Vagina (tissue), 2 donors: ENCODE measurements around the gene ATXN2.
A peak's percentile ranks its signal among the peaks of the same experiment; 100 is the strongest.

Experiments used
- POLR2A ChIP-seq, 2 donors: fragments of 450-650 bp; IDR thresholded peaks; one replicate each; pipeline ENCODE4 v1.6.1; 2017; ENCODE audit warnings: antibody characterized with exemption in 2 of 2, mild to moderate bottlenecking in 2 of 2, moderate library complexity in 2 of 2
- POLR2AphosphoS5 ChIP-seq, 2 donors: sonication (generic); formaldehyde crosslinking; IDR thresholded peaks; one replicate each; pipeline ENCODE4 v1.9.0; 2017; ENCODE audit warnings: antibody characterized with exemption in 2 of 2, mild to moderate bottlenecking in 2 of 2, low read depth in 1 of 2; ENCODE audit not compliant: insufficient read depth in 1 of 2
- TF ChIP-seq, protein P1 (sequence below), 3 experiments: fragments of 450-650 bp in 2 of 3; fragments of 200-600 bp in 1 of 3; sonication (generic) in 1 of 3; IDR thresholded peaks; one replicate each; pipeline ENCODE4 v1.5.1; 2017 to 2019; ENCODE audit warnings: antibody characterized with exemption in 3 of 3, mild to moderate bottlenecking in 2 of 3, moderate library complexity in 2 of 3

DNA sequence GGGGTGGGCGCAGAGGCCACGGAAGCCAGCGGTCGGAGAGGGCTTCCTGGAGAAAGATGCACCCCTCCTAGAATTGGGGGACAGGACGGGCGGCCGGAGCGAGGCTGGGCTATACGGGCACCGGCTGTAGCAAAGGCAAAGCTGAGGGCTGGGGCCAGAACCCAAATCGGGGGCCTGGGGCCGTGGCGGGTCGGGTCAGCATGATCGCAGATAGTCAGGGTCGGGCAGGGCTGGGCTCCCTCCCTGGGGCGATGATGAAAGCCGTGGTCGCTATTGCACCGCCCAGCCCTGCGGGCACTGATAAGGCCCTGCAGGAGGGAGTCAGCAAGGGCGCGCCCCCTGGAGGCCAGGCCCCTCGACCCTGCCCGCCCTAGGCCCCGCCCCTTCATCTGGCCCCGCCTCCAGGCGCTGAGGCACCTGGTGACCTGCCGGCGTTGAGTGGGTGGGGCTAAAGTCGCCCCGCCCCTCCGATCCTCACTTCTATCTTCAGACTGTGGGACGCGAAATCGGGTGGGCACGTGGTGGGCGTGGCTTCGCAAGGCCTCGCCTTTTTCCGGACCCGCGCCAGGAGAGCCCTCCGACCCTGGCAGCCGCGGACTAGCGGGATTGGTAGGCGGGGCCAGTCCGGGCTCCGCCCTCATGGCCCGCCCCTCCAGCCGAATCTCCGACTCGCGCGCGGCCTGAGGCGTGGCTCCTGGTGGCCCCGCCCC, 193.8 kb downstream of the ATXN2 start:
- TF ChIP-seq POLR2AphosphoS5 (IDR thresholded peaks at IDR 0.05; ENCODE audit: insufficient read depth in 1 of 2, low read depth in 1 of 2) (peak in 1 of 2 donors; percentile 45), POLR2A (IDR thresholded peaks at IDR 0.05) (no peak)
- TF ChIP-seq, protein P1, sequence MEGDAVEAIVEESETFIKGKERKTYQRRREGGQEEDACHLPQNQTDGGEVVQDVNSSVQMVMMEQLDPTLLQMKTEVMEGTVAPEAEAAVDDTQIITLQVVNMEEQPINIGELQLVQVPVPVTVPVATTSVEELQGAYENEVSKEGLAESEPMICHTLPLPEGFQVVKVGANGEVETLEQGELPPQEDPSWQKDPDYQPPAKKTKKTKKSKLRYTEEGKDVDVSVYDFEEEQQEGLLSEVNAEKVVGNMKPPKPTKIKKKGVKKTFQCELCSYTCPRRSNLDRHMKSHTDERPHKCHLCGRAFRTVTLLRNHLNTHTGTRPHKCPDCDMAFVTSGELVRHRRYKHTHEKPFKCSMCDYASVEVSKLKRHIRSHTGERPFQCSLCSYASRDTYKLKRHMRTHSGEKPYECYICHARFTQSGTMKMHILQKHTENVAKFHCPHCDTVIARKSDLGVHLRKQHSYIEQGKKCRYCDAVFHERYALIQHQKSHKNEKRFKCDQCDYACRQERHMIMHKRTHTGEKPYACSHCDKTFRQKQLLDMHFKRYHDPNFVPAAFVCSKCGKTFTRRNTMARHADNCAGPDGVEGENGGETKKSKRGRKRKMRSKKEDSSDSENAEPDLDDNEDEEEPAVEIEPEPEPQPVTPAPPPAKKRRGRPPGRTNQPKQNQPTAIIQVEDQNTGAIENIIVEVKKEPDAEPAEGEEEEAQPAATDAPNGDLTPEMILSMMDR (IDR thresholded peaks at IDR 0.05), result peak in 2 of 3 experiments; percentile 17 to 28
